Fibroblast of lung (primary cell): ENCODE data around the gene ZKSCAN1. TPM values are rescaled to one million over a fixed set of nuclear protein-coding genes. Genes with fewer than 3 reads are reported as not detected.
A peak's percentile ranks its signal among the peaks of the same experiment; 100 is the strongest.

Experiments used
- DNase-seq, 2 donors: peaks; one replicate each; pipeline versions ENCODE4 v3.0.0 to v3.0.0-alpha.2; 2010; ENCODE audit warnings: low read depth in 2 of 2
- H2AFZ ChIP-seq: 2 replicates; pipeline ENCODE4 v1.5.1; 2012; ENCODE audit warnings: low read length, control low read depth, inconsistent platforms
- H3K27ac ChIP-seq: 2 replicates; pipeline ENCODE4 v1.5.1; 2011; ENCODE audit warnings: low read length, control low read depth; ENCODE audit not compliant: insufficient read depth
- H3K27me3 ChIP-seq: 2 replicates; pipeline ENCODE4 v1.5.1; 2011; ENCODE audit warnings: mild to moderate bottlenecking, low read length; ENCODE audit not compliant: control insufficient read depth, insufficient read depth
- H3K36me3 ChIP-seq: 2 replicates; pipeline ENCODE4 v1.5.1; 2011; ENCODE audit warnings: low read length; ENCODE audit not compliant: control insufficient read depth, insufficient read depth
- H3K4me1 ChIP-seq: 2 replicates; pipeline ENCODE4 v1.5.1; 2011; ENCODE audit warnings: low read length; ENCODE audit not compliant: control insufficient read depth, insufficient read depth; ENCODE audit errors: extremely low read depth
- H3K4me2 ChIP-seq: 2 replicates; pipeline ENCODE4 v1.5.1; 2011; ENCODE audit warnings: low read length, control low read depth; ENCODE audit not compliant: insufficient read depth; ENCODE audit errors: extremely low read depth
- H3K4me3 ChIP-seq, 4 experiments: fragments of 200-600 bp in 1 of 4; sonication (generic) in 1 of 4; replicated peaks in 1 of 4; 2 replicates each; pipeline ENCODE4 v1.5.1; 2011 to 2016; ENCODE audit warnings: low read length in 4 of 4, low read depth in 3 of 4, mild to moderate bottlenecking in 3 of 4, control low read depth in 2 of 4, inconsistent platforms in 1 of 4, mixed read lengths in 1 of 4; ENCODE audit not compliant: insufficient read depth in 1 of 4; ENCODE audit errors: control extremely low read depth in 1 of 4
- H3K79me2 ChIP-seq: 2 replicates; pipeline ENCODE4 v1.5.1; 2012; ENCODE audit warnings: mild to moderate bottlenecking, low read length, inconsistent platforms; ENCODE audit not compliant: control insufficient read depth, insufficient read depth
- H3K9ac ChIP-seq: 2 replicates; pipeline ENCODE4 v1.5.1; 2011; ENCODE audit warnings: mild to moderate bottlenecking, low read length, control low read depth; ENCODE audit not compliant: insufficient read depth
- H3K9me3 ChIP-seq: 2 replicates; pipeline ENCODE4 v1.5.1; 2012; ENCODE audit warnings: low read depth, low read length; ENCODE audit not compliant: control insufficient read depth, insufficient read depth
- H4K20me1 ChIP-seq: 2 replicates; pipeline ENCODE4 v1.5.1; 2011; ENCODE audit warnings: low read length; ENCODE audit not compliant: control insufficient read depth, insufficient read depth; ENCODE audit errors: extremely low read depth
- CTCF ChIP-seq, 2 donors: IDR thresholded peaks in 1 of 2; conservative IDR thresholded peaks in 1 of 2; 1 replicate in 1 of 2; 2 replicates in 1 of 2; pipeline ENCODE4 v1.5.1; 2011 to 2012; ENCODE audit warnings: low read length in 2 of 2, control low read depth in 1 of 2, inconsistent platforms in 1 of 2, low read depth in 1 of 2, mild to moderate bottlenecking in 1 of 2
- EZH2 ChIP-seq: IDR thresholded peaks from 2 replicates; pipeline ENCODE4 v1.5.1; 2012; ENCODE audit warnings: low read length, control low read depth, mild to moderate bottlenecking; ENCODE audit errors: missing control alignments
- polyA plus RNA-seq, 2 donors: library from polyadenylated mRNA; depleted of rRNA in 1 of 2; stranded (reverse) in 1 of 2; unstranded in 1 of 2; fragments of >200 nt; gene quantifications; 2 replicates each; pipeline ENCODE4 v1.2.1, GENCODE V29; 2011 to 2012; ENCODE audit warnings: missing spikeins in 1 of 2
- total RNA-seq: library from RNA; depleted of rRNA; stranded (reverse); fragments of >200 nt; gene quantifications from 2 replicates; pipeline ENCODE4 v1.2.1, GENCODE V29; 2014

The ZKSCAN1 gene
- total and polyA plus RNA-seq, 2 donors (not counting 1 experiment from before 2014, with no cell fraction given), result 25.3 to 50.2 TPM

- Histone ChIP-seq H3K79me2 (peaks cover 23% of the 10 kb centered on the region), H2AFZ (peak overlapping the region; percentile 55), H3K4me3 (peak overlapping the region; percentile 55 to 93 (median 82)), H3K27me3 (no peaks in the 10 kb centered on the region), H3K4me2 (peak overlapping the region; percentile 92), H3K9me3 (no peaks in the 10 kb centered on the region), H3K4me1 (peaks cover 28% of the 10 kb centered on the region), H3K36me3 (peaks cover 25% of the 10 kb centered on the region), H4K20me1 (no peaks in the 10 kb centered on the region), H3K27ac (peak overlapping the region; percentile 91), H3K9ac (peak overlapping the region; percentile 86)
- DNase-seq, result no peak
- TF ChIP-seq EZH2 (no peak), CTCF (conservative IDR thresholded peaks at IDR 0.05 in 1 of 2, IDR thresholded peaks at IDR 0.05 in 1 of 2; ENCODE audit: low read depth in 1 of 2, low read length in 2 of 2) (no peak)
Observed at GRCh38 chr7:100088095-100088620, 72.8 kb downstream of the ZKSCAN1 start.

- DNase-seq, result peak; percentile 75 to 81
- Histone ChIP-seq H3K27me3 (no peaks in the 10 kb centered on the region), H2AFZ (peak within 1 kb of the TSS; percentile 87), H3K79me2 (peaks cover 24% of the 10 kb centered on the region), H3K4me3 (peak within 1 kb of the TSS; percentile 74 to 93 (median 84)), H3K36me3 (peaks cover 32% of the 10 kb centered on the region), H3K4me2 (peak within 1 kb of the TSS; percentile 99), H3K9me3 (no peaks in the 10 kb centered on the region), H3K27ac (peak within 1 kb of the TSS; percentile 91), H3K9ac (peak within 1 kb of the TSS; percentile 86), H4K20me1 (no peaks in the 10 kb centered on the region), H3K4me1 (peaks cover 28% of the 10 kb centered on the region)
- TF ChIP-seq EZH2, result no peak
- TF ChIP-seq CTCF (conservative IDR thresholded peaks at IDR 0.05 in 1 of 2, IDR thresholded peaks at IDR 0.05 in 1 of 2; ENCODE audit: low read depth in 1 of 2, low read length in 2 of 2), result no peak
Observed at GRCh38 chr7:100088621-100089457, 73.4 kb downstream of the ZKSCAN1 start, which contains the start of gene COPS6. Gene COPS6, plus strand, starts transcription at chr7:100088969. Its CDS starts 22 bp downstream, at chr7:100088991.

DNA sequence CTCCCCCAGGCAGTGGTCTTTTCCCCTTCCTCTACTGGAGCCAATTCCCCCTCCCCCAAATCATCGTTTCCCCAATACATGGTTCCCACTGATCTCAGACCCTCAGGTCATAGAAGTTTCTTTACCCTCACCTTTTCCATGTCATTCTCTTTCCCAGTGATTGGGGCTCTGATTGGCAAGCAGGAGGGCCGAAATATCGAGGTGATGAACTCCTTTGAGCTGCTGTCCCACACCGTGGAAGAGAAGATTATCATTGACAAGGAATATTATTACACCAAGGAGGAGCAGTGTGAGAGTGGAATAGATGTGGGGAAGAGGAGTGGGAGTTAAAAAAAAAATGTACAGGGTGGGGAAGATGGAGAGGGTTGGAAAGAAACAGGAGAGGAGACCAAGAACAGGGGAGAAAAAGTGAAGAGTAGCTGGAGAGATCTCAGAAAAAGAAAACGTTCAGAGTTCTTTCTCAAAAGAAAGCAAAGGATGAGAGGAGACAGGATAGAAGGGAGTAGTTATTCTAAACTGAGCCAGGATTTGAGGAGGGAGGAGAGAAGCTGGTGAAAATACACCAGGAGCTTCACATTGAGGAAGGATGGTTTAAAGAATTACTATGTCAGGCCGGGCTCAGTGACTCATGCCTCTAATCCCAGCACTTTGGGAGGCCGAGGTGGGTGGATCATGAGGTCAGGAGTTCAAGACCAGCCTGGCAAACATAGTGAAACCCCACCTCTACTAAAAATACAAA is 74.2 kb downstream of the ZKSCAN1 start:
- H3K79me2 ChIP-seq, result peaks cover 27% of the 10 kb centered on the region
- TF ChIP-seq CTCF (conservative IDR thresholded peaks at IDR 0.05 in 1 of 2, IDR thresholded peaks at IDR 0.05 in 1 of 2; ENCODE audit: low read depth in 1 of 2, low read length in 2 of 2) (no peak), EZH2 (no peak)
- H3K27me3 ChIP-seq, result no peaks in the 10 kb centered on the region
- peaks cover 28% of the 10 kb centered on the region for H3K4me1 ChIP-seq
- H3K4me2 ChIP-seq, result peak overlapping the region; percentile 99
- H3K27ac ChIP-seq, result peak overlapping the region; percentile 91
- peaks cover 37% of the 10 kb centered on the region for H3K36me3 ChIP-seq
- no peaks in the 10 kb centered on the region for H4K20me1 ChIP-seq
- H2AFZ ChIP-seq, result no peak overlapping the region
- H3K9ac ChIP-seq, result peak overlapping the region; percentile 86
- DNase-seq, result peak in 1 of 2 donors; percentile 41
- H3K9me3 ChIP-seq, result no peaks in the 10 kb centered on the region
- H3K4me3 ChIP-seq, result peak overlapping the region; percentile 74 to 93 (median 84)
